Astrocyte of the hippocampus (primary cell): ENCODE data around the gene CACNG1.
"Not testable (repeated sequence)": the region's sequence is repeated elsewhere in the genome, so short reads cannot be mapped to it uniquely, and the experiment has no call there.

Source experiments
- DNase-seq: peaks from one replicate; pipeline ENCODE4 v3.0.0; 2011; ENCODE audit warnings: low read depth, low spot score

Gene CACNG1

DNA sequence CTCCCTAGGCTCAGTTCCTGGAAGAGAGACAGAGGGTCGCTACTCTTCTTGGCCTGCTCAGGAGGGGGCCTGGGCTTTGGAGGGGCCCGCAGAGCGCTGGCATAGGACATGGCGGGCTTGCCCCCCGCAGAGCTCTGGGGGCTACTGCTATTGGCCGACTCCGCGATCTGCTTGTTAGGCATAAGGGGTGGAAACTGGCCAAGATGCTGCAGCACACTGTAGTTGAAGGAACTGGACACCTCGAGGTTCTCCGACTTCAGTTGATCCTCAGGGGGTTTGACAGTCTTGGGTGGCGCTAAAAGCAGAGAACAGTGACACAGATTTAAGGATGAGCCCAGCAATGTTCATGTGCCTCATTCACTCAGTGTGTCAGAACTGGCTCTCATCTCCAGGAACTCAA lies 33.9 kb downstream of the CACNG1 start:
- no peak for DNase-seq

- DNase-seq = no peak
Observed at GRCh38 chr17:67079491-67079890, 35.1 kb downstream of the CACNG1 start.

- DNase-seq = no peak
Observed at GRCh38 chr17:67080804-67081203, 36.5 kb downstream of the CACNG1 start.

GRCh38 chr17:67082107-67082506 lies 37.8 kb downstream of the CACNG1 start:
- no peak for DNase-seq

GRCh38 chr17:67085406-67085805 lies 41.1 kb downstream of the CACNG1 start:
- no peak for DNase-seq

DNA sequence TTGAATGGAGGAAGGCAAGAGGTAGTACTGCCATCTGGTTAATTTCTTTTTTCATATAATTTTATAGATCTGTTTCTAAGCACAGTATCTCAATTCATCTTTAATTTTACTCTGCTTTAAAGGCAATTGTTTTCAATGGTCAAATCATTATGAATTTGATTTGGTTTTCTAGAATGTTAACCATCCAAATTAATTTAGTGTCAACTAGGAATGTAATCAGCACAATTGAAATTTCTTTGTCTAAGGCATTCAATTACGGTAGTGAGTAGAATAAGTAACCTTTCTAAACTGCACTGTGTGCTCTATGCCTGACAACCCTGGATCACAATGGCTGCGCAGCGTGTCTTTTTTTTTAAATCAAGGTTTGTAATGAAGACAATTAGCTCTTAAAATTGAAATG lies 44.3 kb downstream of the CACNG1 start:
- DNase-seq = no peak

GRCh38 chr17:67090341-67090740 lies 46.0 kb downstream of the CACNG1 start:
- no peak for DNase-seq

DNA sequence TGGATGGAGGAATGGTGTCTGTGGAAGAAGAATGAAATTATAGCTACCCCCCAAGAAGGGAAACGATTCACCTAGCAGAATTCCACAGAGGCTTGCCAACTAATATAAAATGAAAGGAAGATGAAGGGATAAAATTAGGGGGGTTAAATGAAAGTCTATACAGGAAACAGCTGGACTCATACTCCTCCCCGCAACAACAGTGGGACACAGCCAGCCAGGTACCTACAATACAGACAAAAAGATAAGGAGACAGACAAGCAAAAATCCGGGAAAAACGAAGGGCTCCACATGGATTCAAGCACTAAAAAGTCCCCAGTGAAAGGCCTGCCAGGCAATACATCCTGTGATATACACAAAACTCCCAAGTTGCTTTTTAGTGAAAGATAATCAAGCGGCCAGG lies 47.9 kb downstream of the CACNG1 start:
- no peak for DNase-seq

DNA sequence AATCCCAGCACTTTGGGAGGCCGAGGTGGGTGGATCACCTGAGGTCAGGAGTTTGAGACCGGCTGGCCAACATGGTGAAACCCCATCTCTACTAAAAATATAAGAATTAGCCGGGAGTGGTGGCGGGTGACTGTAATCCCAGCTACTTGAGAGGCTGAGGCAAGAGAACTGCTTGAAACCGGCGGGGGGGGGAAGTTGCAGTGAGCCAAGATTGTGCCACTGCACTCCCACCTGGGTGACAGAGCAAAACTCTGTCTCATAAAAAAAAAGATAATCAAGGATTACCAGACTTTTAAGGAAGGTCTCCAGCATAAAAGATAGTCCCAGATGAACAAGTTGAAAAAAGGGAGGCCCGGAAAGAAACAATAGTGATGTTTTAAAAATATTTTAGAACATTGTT lies 48.4 kb downstream of the CACNG1 start:
- DNase-seq = not testable (repeated sequence)

DNA sequence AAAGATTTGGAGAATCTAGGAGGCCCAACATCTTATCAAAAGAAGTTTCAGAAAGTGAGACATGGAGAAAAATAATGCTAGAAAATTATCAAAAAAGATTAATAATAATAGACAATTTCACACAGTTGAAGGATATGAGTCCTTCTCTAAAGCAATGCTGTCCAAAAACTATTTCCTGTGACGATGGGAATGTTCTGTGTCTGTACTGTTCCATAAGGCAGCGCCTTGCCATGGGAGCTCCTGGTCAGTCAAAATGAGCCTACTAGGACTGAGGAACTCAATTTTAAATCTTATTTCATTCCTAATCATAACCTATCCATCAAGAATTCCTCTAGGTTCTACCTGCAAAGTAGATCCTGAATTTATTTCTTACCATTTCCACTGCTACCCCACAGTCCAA lies 49.0 kb downstream of the CACNG1 start:
- DNase-seq = no peak

DNA sequence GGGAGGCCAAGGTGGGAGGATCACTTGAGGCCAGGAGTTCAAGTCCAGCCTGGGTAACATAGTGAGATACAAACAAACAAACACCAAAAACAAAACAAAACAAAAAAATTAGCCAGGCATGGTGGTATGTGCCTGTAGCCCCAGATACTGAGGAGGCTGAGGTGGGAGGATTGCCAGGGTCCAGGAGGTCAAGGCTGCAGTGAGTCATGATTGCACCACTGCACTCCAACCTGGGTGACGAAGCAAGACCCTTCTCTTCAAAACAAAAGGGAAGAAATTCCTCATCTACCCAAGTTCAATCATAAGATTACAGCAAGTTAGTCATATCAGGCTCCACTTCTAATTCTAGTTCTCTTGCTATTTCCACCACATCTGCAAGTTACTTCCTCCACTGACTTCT lies 50.9 kb downstream of the CACNG1 start:
- peak; percentile 61 for DNase-seq

GRCh38 chr17:67095803-67096202 lies 51.4 kb downstream of the CACNG1 start:
- no peak for DNase-seq

DNA sequence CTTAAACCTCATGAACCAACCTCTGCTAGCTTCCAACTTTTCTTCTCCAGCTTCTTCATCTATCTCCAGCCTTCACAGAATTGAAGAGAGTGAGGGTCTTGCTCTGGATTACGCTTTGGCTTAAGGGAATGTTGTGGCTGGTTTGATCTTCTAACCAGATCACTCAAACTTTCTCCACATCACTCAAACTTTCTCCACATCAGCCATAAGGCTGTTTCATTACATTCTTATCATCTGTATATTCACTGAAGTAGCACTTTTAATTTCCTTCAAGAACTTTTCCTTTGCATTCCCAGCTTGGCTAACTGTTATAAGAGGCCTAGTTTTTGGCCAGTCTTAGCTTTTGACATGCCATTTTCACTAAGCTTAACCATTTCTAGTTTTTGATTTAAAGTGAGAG lies 52.3 kb downstream of the CACNG1 start:
- DNase-seq = no peak

DNA sequence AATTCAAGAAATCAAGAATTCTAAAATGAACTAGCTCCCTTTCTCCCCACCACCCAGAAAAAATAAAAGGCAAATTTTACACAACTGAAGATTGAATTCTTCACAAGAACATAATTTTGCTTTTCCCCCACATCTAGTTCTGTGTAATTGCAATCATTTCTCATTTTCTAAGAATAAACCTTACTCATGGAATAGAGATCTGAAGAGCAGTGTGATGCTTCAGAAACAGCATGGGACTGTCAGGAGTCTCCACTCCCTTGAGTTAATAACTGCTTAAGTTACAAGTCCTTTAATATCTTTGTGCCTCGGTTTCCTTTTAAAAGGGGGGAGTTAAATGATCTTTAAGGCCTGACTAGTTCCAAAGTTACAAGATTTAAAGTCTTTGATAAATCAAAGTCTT lies 53.7 kb downstream of the CACNG1 start:
- DNase-seq = no peak

DNA sequence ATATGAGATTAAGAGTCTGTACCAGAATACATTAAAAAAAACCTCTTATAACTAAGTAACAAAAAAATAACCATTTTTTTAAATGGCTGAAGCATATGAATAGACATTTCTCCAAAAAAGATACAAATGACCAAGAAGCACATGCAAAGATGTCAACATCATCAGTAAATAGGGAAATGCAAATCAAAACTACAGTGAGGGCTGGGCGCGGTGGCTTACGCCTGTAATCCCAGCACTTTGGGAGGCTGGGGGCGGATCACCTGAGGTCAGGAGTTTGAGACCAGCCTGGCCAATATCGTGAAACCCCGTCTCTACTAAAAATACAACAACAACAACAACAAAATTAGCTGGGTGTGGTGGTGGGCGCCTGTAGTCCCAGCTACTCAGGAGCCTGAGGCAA lies 60.3 kb downstream of the CACNG1 start:
- not testable (repeated sequence) for DNase-seq

DNA sequence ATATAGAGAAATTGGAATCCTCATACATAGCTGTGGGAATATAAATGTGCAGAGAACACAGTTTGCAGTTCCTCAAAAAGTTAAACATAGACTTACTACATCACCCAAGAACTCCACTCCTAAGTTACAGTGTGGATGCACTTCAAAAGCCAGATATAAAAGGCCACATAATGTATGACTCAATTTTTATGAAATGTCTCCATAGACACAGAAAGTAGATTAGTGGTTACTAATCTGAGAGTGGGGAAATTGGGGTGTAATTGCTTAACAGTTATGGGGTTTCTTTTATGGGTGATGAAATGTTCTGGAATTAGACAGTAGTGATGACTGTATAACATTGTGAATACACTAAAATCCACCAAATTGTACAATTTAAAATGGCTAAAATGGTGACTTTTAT lies 60.9 kb downstream of the CACNG1 start:
- no peak for DNase-seq
